ENCODE results near the gene PSMA2.

DNA sequence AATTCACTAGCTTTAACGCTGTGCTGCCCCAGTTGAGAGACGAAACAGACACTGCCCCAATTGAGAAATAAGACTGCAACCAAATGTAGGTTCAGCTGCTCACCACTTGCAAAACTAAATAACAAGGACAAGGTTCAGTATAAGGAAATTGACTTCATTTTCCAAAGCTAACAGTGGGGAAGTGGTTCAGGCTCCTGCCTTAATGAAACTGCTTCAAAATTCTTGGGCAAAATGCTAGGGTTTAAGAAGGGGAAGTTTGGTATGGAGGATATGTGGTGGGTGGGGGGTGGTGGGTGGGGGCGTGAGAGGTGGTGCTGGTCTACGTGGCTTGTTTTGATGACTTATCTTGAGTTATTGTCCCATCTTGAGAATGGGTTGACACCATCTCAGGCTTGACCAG, 22.0 kb upstream of the PSMA2 start:
- TF ChIP-seq, protein P1, sequence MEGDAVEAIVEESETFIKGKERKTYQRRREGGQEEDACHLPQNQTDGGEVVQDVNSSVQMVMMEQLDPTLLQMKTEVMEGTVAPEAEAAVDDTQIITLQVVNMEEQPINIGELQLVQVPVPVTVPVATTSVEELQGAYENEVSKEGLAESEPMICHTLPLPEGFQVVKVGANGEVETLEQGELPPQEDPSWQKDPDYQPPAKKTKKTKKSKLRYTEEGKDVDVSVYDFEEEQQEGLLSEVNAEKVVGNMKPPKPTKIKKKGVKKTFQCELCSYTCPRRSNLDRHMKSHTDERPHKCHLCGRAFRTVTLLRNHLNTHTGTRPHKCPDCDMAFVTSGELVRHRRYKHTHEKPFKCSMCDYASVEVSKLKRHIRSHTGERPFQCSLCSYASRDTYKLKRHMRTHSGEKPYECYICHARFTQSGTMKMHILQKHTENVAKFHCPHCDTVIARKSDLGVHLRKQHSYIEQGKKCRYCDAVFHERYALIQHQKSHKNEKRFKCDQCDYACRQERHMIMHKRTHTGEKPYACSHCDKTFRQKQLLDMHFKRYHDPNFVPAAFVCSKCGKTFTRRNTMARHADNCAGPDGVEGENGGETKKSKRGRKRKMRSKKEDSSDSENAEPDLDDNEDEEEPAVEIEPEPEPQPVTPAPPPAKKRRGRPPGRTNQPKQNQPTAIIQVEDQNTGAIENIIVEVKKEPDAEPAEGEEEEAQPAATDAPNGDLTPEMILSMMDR (IDR thresholded peaks at IDR 0.05) = no peak
- TF ChIP-seq POLR2A (IDR thresholded peaks at IDR 0.05) = no peak

Data from right lobe of liver (tissue), 4 donors.